ENCODE results near the gene CALHM5.

DNA sequence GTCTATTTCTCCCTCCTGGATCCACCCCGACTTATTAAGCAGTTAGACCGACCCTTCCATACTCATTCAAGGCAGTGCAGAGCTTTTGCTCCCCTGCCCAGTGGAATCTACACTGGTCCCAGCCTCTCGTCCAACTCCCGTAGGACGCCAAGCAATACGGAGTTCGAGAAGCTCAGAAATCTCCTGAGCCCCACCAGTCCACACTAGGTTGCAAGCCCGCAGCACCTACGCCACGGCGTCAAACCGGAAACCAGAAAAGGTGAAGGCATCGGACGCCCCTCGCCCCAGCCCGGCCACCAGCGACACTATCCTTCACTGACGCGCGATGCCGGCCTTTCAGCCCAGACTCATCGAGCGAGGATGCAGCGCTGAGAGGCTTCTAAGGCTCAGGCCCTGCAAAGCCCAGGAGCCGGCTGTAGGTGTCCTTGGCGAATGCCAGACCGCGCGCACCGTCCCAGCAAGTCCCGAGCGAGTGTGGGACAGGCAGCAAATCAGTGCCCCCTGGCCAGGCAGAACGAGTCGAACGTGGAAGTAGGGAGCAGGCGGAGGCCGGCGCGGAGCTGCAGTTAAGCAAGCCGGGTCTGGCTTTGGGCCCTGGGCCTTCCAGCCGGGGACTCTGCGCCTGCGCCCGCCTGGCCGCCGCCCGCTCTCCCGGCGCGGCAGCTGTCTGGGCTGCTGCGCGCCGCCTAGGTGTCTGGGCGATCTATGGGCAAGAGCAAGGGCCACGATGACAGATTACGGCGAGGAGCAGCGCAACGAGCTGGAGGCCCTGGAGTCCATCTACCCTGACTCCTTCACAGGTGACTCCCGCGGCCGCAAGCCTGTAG lies 59.6 kb downstream of the CALHM5 start, which contains the start of gene RWDD1:
- peak; percentile 78; the same call in 1 of the 2 replicates for TF ChIP-seq POLR2A (IDR thresholded peaks at IDR 0.05; ENCODE audit: low read depth, low read length)
- TF ChIP-seq TAF1 (IDR thresholded peaks at IDR 0.05; ENCODE audit: low read depth, low read length): peak; percentile 85
- peak; percentile 95 for TF ChIP-seq POLR2AphosphoS5 (IDR thresholded peaks at IDR 0.05; ENCODE audit: low read depth, low read length)
- peak; percentile 76 for TF ChIP-seq POU2F2 (IDR thresholded peaks at IDR 0.05; ENCODE audit: low read depth, low read length)

All from GM12891 (cell line).